ENCODE results near the gene NEDD1.

NEDD1 gene

DNA sequence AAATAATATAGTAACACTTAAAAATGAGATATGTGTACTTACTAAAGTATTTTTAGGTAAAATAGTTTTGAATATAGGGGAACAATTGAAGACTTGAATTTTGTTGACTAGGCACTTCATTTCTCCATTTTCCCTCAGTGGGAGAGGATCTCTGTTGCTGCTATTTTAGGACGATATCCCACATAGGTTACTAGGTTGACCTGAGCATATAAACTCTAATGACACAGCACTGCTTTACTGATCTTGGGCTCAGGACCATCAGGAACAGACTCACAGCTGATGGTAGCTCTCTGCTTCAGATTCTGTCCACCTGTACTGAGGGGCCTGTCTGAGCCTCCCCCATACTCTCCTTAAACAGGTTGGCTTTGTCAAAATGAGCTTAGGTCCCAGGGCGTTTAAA is 5.9 kb downstream of the NEDD1 start:
- no peak for DNase-seq (ENCODE audit: low read depth)
- no peak overlapping the region for H3K4me3 ChIP-seq (ENCODE audit: low read depth, low read length)
- TF ChIP-seq, protein P1, sequence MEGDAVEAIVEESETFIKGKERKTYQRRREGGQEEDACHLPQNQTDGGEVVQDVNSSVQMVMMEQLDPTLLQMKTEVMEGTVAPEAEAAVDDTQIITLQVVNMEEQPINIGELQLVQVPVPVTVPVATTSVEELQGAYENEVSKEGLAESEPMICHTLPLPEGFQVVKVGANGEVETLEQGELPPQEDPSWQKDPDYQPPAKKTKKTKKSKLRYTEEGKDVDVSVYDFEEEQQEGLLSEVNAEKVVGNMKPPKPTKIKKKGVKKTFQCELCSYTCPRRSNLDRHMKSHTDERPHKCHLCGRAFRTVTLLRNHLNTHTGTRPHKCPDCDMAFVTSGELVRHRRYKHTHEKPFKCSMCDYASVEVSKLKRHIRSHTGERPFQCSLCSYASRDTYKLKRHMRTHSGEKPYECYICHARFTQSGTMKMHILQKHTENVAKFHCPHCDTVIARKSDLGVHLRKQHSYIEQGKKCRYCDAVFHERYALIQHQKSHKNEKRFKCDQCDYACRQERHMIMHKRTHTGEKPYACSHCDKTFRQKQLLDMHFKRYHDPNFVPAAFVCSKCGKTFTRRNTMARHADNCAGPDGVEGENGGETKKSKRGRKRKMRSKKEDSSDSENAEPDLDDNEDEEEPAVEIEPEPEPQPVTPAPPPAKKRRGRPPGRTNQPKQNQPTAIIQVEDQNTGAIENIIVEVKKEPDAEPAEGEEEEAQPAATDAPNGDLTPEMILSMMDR (IDR thresholded peaks at IDR 0.05; ENCODE audit: low read depth, low read length) = no peak
- TF ChIP-seq, protein P2, sequence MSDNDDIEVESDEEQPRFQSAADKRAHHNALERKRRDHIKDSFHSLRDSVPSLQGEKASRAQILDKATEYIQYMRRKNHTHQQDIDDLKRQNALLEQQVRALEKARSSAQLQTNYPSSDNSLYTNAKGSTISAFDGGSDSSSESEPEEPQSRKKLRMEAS (IDR thresholded peaks at IDR 0.05; ENCODE audit: low read depth, low read length) = no peak
- no peak for TF ChIP-seq POLR2A (IDR thresholded peaks at IDR 0.05; ENCODE audit: extremely low read depth, insufficient read length)
- no peak for TF ChIP-seq MYC (IDR thresholded peaks at IDR 0.05; ENCODE audit: low read depth, low read length)

DNA sequence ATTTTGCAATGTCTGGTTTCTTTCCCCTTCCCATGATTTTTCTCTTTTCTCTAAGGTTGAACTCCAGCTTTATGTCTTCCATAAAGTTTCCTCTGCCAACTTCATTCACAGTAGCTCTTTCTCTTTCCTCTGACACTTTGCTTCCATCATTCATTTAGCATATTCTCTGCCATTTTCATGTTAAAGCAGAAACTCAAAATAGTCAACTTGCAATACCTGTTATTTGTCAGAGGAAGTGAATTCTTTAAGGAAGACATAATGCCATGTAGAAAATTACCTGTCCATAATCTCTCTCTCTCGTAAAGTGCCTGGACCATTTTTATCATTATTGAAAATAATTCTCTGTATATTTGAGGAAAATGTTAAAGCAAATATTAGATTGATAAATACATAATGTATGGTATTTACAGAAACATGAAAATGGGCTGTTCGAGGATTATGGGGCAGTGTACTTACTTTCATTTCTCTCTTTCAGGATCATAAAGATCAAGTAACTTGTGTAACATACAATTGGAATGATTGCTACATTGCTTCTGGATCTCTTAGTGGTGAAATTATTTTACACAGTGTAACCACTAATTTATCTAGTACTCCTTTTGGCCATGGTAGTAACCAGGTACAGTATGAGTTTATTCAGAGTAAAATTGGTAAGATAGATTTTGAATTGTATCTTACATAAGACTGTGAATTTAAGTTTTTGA is 12.6 kb downstream of the NEDD1 start:
- no peak overlapping the region for H3K4me3 ChIP-seq (ENCODE audit: low read depth, low read length)
- TF ChIP-seq POLR2A (IDR thresholded peaks at IDR 0.05; ENCODE audit: extremely low read depth, insufficient read length) (no peak), MYC (IDR thresholded peaks at IDR 0.05; ENCODE audit: low read depth, low read length) (no peak)
- TF ChIP-seq, protein P1 (IDR thresholded peaks at IDR 0.05; ENCODE audit: low read depth, low read length) = no peak
- TF ChIP-seq, protein P2 (IDR thresholded peaks at IDR 0.05; ENCODE audit: low read depth, low read length) = no peak
- no peak for DNase-seq (ENCODE audit: low read depth)

DNA sequence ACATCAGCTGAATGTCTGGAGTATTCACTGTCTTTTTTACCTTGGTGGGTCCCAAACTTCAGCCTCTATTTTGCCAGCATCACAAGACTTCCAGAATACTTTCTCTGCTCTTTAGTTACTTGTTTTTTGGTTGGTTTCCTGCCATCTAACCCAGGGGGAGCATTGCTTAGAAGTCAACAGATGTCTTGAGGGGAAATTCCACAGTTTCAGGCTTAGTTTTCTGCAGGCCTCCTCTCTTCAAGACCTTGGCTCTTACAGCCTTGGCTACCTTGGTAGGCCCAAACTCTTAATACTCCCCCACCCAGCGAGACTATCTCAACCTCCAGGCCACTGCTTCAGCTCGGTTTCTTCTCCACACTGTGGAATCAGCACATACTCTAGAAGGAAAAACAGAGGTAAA is 41.7 kb downstream of the NEDD1 start:
- no peak for DNase-seq (ENCODE audit: low read depth)
- TF ChIP-seq POLR2A (IDR thresholded peaks at IDR 0.05; ENCODE audit: extremely low read depth, insufficient read length) (no peak), MYC (IDR thresholded peaks at IDR 0.05; ENCODE audit: low read depth, low read length) (no peak)
- TF ChIP-seq, protein P1 (IDR thresholded peaks at IDR 0.05; ENCODE audit: low read depth, low read length) = no peak
- H3K4me3 ChIP-seq (ENCODE audit: low read depth, low read length) = no peak overlapping the region

DNA sequence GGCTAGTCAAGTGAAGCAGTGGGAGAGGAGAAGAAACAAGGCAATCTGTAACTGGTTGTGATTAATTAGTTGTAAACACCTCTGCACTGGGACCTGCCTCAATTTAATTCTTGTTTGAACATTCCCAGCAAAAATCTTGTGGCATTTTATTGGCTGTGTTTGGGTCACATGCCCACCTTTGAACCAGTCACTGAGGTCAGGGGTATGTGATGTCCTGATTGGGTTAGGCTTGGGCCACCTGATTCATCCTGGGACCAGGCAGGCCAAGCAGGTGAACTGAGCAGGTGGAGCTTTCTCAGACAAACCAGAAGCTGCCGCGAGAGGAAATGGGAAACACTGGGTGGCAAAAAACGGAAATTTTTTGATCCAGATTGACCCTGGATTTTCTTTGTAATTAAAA is 72.5 kb downstream of the NEDD1 start:
- no peak for TF ChIP-seq MYC (IDR thresholded peaks at IDR 0.05; ENCODE audit: low read depth, low read length)
- TF ChIP-seq, protein P1 (IDR thresholded peaks at IDR 0.05; ENCODE audit: low read depth, low read length) = no peak
- TF ChIP-seq, protein P2 (IDR thresholded peaks at IDR 0.05; ENCODE audit: low read depth, low read length) = no peak
- TF ChIP-seq POLR2A (IDR thresholded peaks at IDR 0.05; ENCODE audit: extremely low read depth, insufficient read length) = no peak
- no peak overlapping the region for H3K4me3 ChIP-seq (ENCODE audit: low read depth, low read length)
- no peak for DNase-seq (ENCODE audit: low read depth)

DNA sequence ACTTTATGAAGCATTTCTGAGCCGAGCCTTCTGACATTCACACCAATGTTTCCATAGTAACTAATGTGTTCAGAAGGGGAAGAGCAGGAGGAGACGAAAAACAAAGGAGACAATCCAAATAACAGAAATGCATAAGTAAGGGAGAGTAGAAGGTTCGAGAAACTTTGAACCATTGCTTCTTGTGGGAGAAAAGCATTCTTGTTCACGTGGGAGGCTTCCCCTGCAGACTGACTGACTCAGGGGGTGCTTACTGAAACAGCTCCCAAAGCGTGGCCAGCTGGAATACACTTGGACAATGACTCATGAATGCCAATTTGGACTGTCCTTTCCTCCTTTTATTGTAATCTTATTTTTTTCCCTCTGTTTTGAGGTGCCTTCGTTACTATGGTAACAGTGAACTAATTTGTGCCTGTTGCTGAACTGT is 73.9 kb downstream of the NEDD1 start:
- no peak for TF ChIP-seq MYC (IDR thresholded peaks at IDR 0.05; ENCODE audit: low read depth, low read length)
- TF ChIP-seq, protein P2 (IDR thresholded peaks at IDR 0.05; ENCODE audit: low read depth, low read length) = no peak
- TF ChIP-seq, protein P1 (IDR thresholded peaks at IDR 0.05; ENCODE audit: low read depth, low read length) = no peak
- no peak for TF ChIP-seq POLR2A (IDR thresholded peaks at IDR 0.05; ENCODE audit: extremely low read depth, insufficient read length)
- no peak overlapping the region for H3K4me3 ChIP-seq (ENCODE audit: low read depth, low read length)
- DNase-seq (ENCODE audit: low read depth) = peak; percentile 8

All from NB4 (cell line).